Measurements from ENCODE around the gene PORCN. TPM values are rescaled to one million over a fixed set of nuclear protein-coding genes. Genes with fewer than 3 reads are reported as not detected.

PORCN gene
- total and polyA plus RNA-seq, 7 donors = 4.8 to 12.2 (median 8.6) TPM

GRCh38 chrX:48489892-48490291 is 18.9 kb upstream of the PORCN start:
- Histone ChIP-seq H3K4me1 (no peaks in the 10 kb centered on the region), H3K9me3 (no peaks in the 10 kb centered on the region), H3K27me3 (ENCODE audit: insufficient read depth in 3 of 3, low read length in 2 of 3) (peaks cover 0 to 7% (median 0%) of the 10 kb centered on the region in 3 donors), H3K36me3 (ENCODE audit: insufficient read depth in 1 of 2, low read depth in 1 of 2) (no peaks in the 10 kb centered on the region), H3K27ac (no peak overlapping the region), H3K4me3 (no peak overlapping the region)
- intact Hi-C loops (cut with DNase I) = no loop called here
- WGBS, 3 donors = 86 to 90% (median 89%) methylated on average over 2 of the region's 2 CpGs
- no peak for ATAC-seq
- DNase-seq = no peak
- TF ChIP-seq CTCF (IDR thresholded peaks at IDR 0.05) = no peak

- Histone ChIP-seq H3K27ac (no peak overlapping the region), H3K4me1 (no peaks in the 10 kb centered on the region), H3K9me3 (no peaks in the 10 kb centered on the region), H3K36me3 (ENCODE audit: insufficient read depth in 1 of 2, low read depth in 1 of 2) (no peaks in the 10 kb centered on the region), H3K4me3 (no peak overlapping the region), H3K27me3 (ENCODE audit: insufficient read depth in 3 of 3, low read length in 2 of 3) (peaks cover 0 to 7% (median 0%) of the 10 kb centered on the region in 3 donors)
- ATAC-seq (no peak), DNase-seq (no peak)
- WGBS, 3 donors = 73 to 84% (median 78%) methylated on average over 8 of the region's 8 CpGs
- TF ChIP-seq CTCF (IDR thresholded peaks at IDR 0.05) = no peak
- intact Hi-C loops (cut with DNase I) = no loop called here
Observed at GRCh38 chrX:48490661-48491060, 18.1 kb upstream of the PORCN start.

DNA sequence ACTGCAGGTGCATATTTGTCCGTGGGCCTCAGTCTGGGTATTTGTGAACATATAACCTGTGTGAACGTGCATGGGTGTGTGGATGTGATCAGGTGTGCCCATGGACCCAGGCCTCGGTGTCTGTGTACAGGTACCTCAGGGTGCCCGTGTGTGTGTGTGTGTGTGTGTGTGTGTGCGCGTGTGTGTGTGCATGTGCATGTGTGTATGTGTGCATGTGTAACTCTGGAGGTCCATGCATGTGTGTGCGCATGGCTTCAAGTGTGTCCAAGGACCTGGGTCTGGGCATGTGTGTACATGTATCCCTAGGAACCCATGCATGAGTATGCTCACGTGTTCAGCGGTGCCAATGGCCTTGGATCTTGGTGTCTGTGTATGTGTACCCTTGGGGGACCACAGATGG is 17.0 kb upstream of the PORCN start:
- H3K36me3 ChIP-seq (ENCODE audit: insufficient read depth in 1 of 2, low read depth in 1 of 2) = no peaks in the 10 kb centered on the region
- DNase-seq (no peak), ATAC-seq (no peak)
- WGBS, 3 donors = 87 to 94% (median 93%) methylated on average over 7 to 9 of the region's 9 CpGs
- H3K27ac ChIP-seq = no peak overlapping the region
- intact Hi-C loops (cut with DNase I) = no loop called here
- H3K27me3 ChIP-seq (ENCODE audit: insufficient read depth in 3 of 3, low read length in 2 of 3) = peaks cover 0 to 7% (median 0%) of the 10 kb centered on the region in 3 donors
- no peak overlapping the region for H3K4me3 ChIP-seq
- no peaks in the 10 kb centered on the region for H3K9me3 ChIP-seq
- H3K4me1 ChIP-seq = no peaks in the 10 kb centered on the region
- TF ChIP-seq CTCF (IDR thresholded peaks at IDR 0.05) = no peak

- WGBS, 3 donors = 56 to 69% (median 69%) methylated on average over 4 to 7 of the region's 7 CpGs
- H3K27ac ChIP-seq = no peak overlapping the region
- no peak for TF ChIP-seq CTCF (IDR thresholded peaks at IDR 0.05)
- H3K4me1 ChIP-seq = no peaks in the 10 kb centered on the region
- no peaks in the 10 kb centered on the region for H3K36me3 ChIP-seq (ENCODE audit: insufficient read depth in 1 of 2, low read depth in 1 of 2)
- H3K9me3 ChIP-seq = no peaks in the 10 kb centered on the region
- ATAC-seq = no peak
- intact Hi-C loops (cut with DNase I) = no loop called here
- peaks cover 0 to 7% (median 0%) of the 10 kb centered on the region in 3 donors for H3K27me3 ChIP-seq (ENCODE audit: insufficient read depth in 3 of 3, low read length in 2 of 3)
- no peak overlapping the region for H3K4me3 ChIP-seq
- no peak for DNase-seq
Observed at GRCh38 chrX:48492293-48492910, 16.4 kb upstream of the PORCN start.

- H3K4me1 ChIP-seq = no peaks in the 10 kb centered on the region
- no peaks in the 10 kb centered on the region for H3K9me3 ChIP-seq
- no peak overlapping the region for H3K4me3 ChIP-seq
- 17 to 34% (median 25%) methylated on average over 8 to 10 of the region's 10 CpGs for WGBS, 3 donors
- H3K27me3 ChIP-seq (ENCODE audit: insufficient read depth in 3 of 3, low read length in 2 of 3) = peaks cover 0 to 7% (median 0%) of the 10 kb centered on the region in 3 donors
- intact Hi-C loops (cut with DNase I) = no loop called here
- no peak for ATAC-seq
- DNase-seq = no peak
- no peak overlapping the region for H3K27ac ChIP-seq
- TF ChIP-seq CTCF (IDR thresholded peaks at IDR 0.05) = no peak
- no peaks in the 10 kb centered on the region for H3K36me3 ChIP-seq (ENCODE audit: insufficient read depth in 1 of 2, low read depth in 1 of 2)
Observed at GRCh38 chrX:48493890-48494364, 14.9 kb upstream of the PORCN start.

All from psoas muscle (tissue), 8 donors.